ENCODE measurements around the gene MAPRE2.
"Not testable (repeated sequence)": the region's sequence is repeated elsewhere in the genome, so short reads cannot be mapped to it uniquely, and the experiment has no call there.

Gene MAPRE2

GRCh38 chr18:35122586-35123224, 81.5 kb downstream of the MAPRE2 start:
- no peak for DNase-seq (ENCODE audit: low read depth)

- no peak for DNase-seq (ENCODE audit: low read depth)
These were observed 82.6 kb downstream of the MAPRE2 start for GRCh38 chr18:35123811-35124210.

GRCh38 chr18:35127201-35127600, 86.0 kb downstream of the MAPRE2 start:
- DNase-seq (ENCODE audit: low read depth) = no peak

- no peak for DNase-seq (ENCODE audit: low read depth)
These were observed 87.5 kb downstream of the MAPRE2 start for GRCh38 chr18:35128675-35129074.

GRCh38 chr18:35130236-35130635, 89.0 kb downstream of the MAPRE2 start:
- no peak for DNase-seq (ENCODE audit: low read depth)

GRCh38 chr18:35131387-35132020, 90.3 kb downstream of the MAPRE2 start:
- DNase-seq (ENCODE audit: low read depth) = no peak

GRCh38 chr18:35132021-35132902, 91.0 kb downstream of the MAPRE2 start:
- no peak for DNase-seq (ENCODE audit: low read depth)

- no peak for DNase-seq (ENCODE audit: low read depth)
These were observed 93.0 kb downstream of the MAPRE2 start for GRCh38 chr18:35134190-35134730.

GRCh38 chr18:35134791-35135531, 93.7 kb downstream of the MAPRE2 start:
- no peak for DNase-seq (ENCODE audit: low read depth)

GRCh38 chr18:35136248-35136647, 95.0 kb downstream of the MAPRE2 start:
- no peak for DNase-seq (ENCODE audit: low read depth)

- DNase-seq (ENCODE audit: low read depth) = no peak
These were observed 95.7 kb downstream of the MAPRE2 start for GRCh38 chr18:35136885-35137284.

- DNase-seq (ENCODE audit: low read depth) = no peak
These were observed 96.4 kb downstream of the MAPRE2 start for GRCh38 chr18:35137632-35138031.

GRCh38 chr18:35138773-35139172, 97.6 kb downstream of the MAPRE2 start:
- DNase-seq (ENCODE audit: low read depth) = no peak

- DNase-seq (ENCODE audit: low read depth) = no peak
These were observed 98.3 kb downstream of the MAPRE2 start for GRCh38 chr18:35139517-35139916.

GRCh38 chr18:35141077-35141476, 99.9 kb downstream of the MAPRE2 start:
- no peak for DNase-seq (ENCODE audit: low read depth)

- no peak for DNase-seq (ENCODE audit: low read depth)
These were observed 100.5 kb downstream of the MAPRE2 start for GRCh38 chr18:35141567-35142274.

- no peak for DNase-seq (ENCODE audit: low read depth)
These were observed 101.0 kb downstream of the MAPRE2 start for GRCh38 chr18:35142275-35142615.

- no peak for DNase-seq (ENCODE audit: low read depth)
These were observed 102.7 kb downstream of the MAPRE2 start for GRCh38 chr18:35143622-35144596.

- no peak for DNase-seq (ENCODE audit: low read depth)
These were observed 103.5 kb downstream of the MAPRE2 start for GRCh38 chr18:35144698-35145097.

GRCh38 chr18:35150195-35150594, 109.0 kb downstream of the MAPRE2 start:
- not testable (repeated sequence) for DNase-seq (ENCODE audit: low read depth)
